PC-9 (cell line): ENCODE results near the gene MYB. TPM values are rescaled to one million over a fixed set of nuclear protein-coding genes. Genes with fewer than 3 reads are reported as not detected.

Experiments
- BruUV-seq: library from RNA; stranded (reverse); fragments of 400-500 nt; replicated peaks from 2 replicates; lab custom pipeline; 2021; lab: Mats Ljungman, UMichigan
- CTCF ChIA-PET: fragments of 300-600 bp; sonication (Branson Sonifier 250); formaldehyde crosslinking; loops from one replicate; lab custom pipeline; 2022; ENCODE audit warnings: antibody characterized with exemption; lab: Charles Lee
- POLR2A ChIA-PET: fragments of 300-600 bp; sonication (Branson Sonifier 250); formaldehyde crosslinking; loops from one replicate; lab custom pipeline; 2022; ENCODE audit warnings: antibody characterized with exemption; ENCODE audit not compliant: unreplicated experiment; lab: Charles Lee
- DNase-seq, 2 experiments: peaks; one replicate each; pipeline versions ENCODE4 v3.0.0 to v3.0.0-alpha.2; 2015 to 2022; ENCODE audit warnings: mixed read lengths in 1 of 2
- H2AFZ ChIP-seq: fragments of 200-600 bp; sonication (generic); 2 replicates; pipeline ENCODE4 v1.8.1; 2017; ENCODE audit warnings: antibody characterized with exemption
- H3F3A ChIP-seq: fragments of 200-600 bp; sonication (generic); 2 replicates; pipeline ENCODE4 v1.8.1; 2017; ENCODE audit warnings: antibody characterized with exemption, mild to moderate bottlenecking, low read depth; ENCODE audit not compliant: insufficient read depth
- H3K27ac ChIP-seq: fragments of 200-600 bp; sonication (generic); 2 replicates; pipeline ENCODE4 v1.6.1; 2016; ENCODE audit warnings: mixed run types
- H3K27me3 ChIP-seq: fragments of 200-600 bp; sonication (generic); 2 replicates; pipeline ENCODE4 v1.6.1; 2016; ENCODE audit warnings: low read depth, mixed run types; ENCODE audit not compliant: insufficient read depth
- H3K36me3 ChIP-seq: fragments of 200-600 bp; sonication (generic); 2 replicates; pipeline ENCODE4 v1.6.1; 2016; ENCODE audit warnings: low read depth, mixed run types
- H3K4me1 ChIP-seq: fragments of 200-600 bp; sonication (generic); replicated peaks from 2 replicates; pipeline ENCODE4 v1.6.1; 2016; ENCODE audit warnings: mixed run types; ENCODE audit not compliant: insufficient read depth
- H3K4me2 ChIP-seq: fragments of 200-600 bp; sonication (generic); 2 replicates; pipeline ENCODE4 v1.6.1; 2017; ENCODE audit warnings: mixed run types
- H3K4me3 ChIP-seq: fragments of 200-600 bp; sonication (generic); 2 replicates; pipeline ENCODE4 v1.6.1; 2016; ENCODE audit warnings: mixed run types
- H3K79me2 ChIP-seq: fragments of 200-600 bp; sonication (generic); 2 replicates; pipeline ENCODE4 v1.6.1; 2017; ENCODE audit warnings: low read depth, mixed run types
- H3K9me2 ChIP-seq: fragments of 200-600 bp; sonication (generic); 2 replicates; pipeline ENCODE4 v1.8.1; 2017; ENCODE audit warnings: mild to moderate bottlenecking; ENCODE audit not compliant: insufficient read depth
- H3K9me3 ChIP-seq: fragments of 200-600 bp; sonication (generic); 2 replicates; pipeline ENCODE4 v1.8.1; 2016; ENCODE audit warnings: low read depth; ENCODE audit not compliant: insufficient read depth
- H4K20me1 ChIP-seq: fragments of 200-600 bp; sonication (generic); 2 replicates; pipeline ENCODE4 v1.8.1; 2017; ENCODE audit not compliant: insufficient read depth
- EZH2 ChIP-seq: fragments of 200-600 bp; sonication (generic); IDR thresholded peaks from 2 replicates; pipeline ENCODE4 v1.8.0; 2017; ENCODE audit warnings: antibody characterized with exemption, low read depth
- intact Hi-C: fragments of 100-400 bp; cut with micrococcal nuclease; formaldehyde crosslinking; loops from one replicate; pipeline ENCODE4 v1.10.0; 2022; ENCODE audit not compliant: unreplicated experiment
- total RNA-seq: library from RNA; stranded (reverse); gene quantifications from 2 replicates; pipeline ENCODE4 v1.2.3, GENCODE V29; 2021
- TF ChIP-seq, protein P1 (sequence below): fragments of 200-600 bp; sonication (generic); conservative IDR thresholded peaks from 2 replicates; pipeline ENCODE4 v1.6.1; 2017; ENCODE audit warnings: mixed run types, antibody characterized with exemption, mild to moderate bottlenecking, moderate library complexity

MYB gene
- total RNA-seq, 1 experiment from 2014 or later, result 1.8 TPM

DNA sequence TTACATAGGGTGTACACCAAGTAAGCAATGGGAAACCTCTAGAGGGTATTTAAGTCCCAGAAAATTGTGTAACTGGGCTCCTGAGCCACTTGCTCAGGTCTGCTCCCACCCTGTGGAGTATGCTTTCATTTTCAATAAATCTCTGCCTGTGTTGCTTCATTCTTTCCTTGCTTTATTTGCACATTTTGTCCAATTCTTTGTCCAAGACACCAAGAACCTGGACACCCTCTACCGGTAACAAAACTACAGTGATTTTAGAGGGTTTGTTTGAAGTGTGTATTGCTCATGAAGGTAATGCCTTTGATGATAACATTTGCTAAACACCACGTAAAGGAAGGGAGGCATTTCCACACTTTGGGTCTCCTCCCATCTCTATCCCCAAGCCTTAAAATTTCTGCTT is 46.2 kb downstream of the MYB start:
- Histone ChIP-seq H3K9me2 (no peaks in the 10 kb centered on the region), H2AFZ (no peak overlapping the region), H3K27ac (no peak overlapping the region), H3K4me1 (no peaks in the 10 kb centered on the region), H3K36me3 (no peaks in the 10 kb centered on the region), H4K20me1 (no peaks in the 10 kb centered on the region), H3F3A (no peaks in the 10 kb centered on the region), H3K9me3 (no peaks in the 10 kb centered on the region), H3K27me3 (no peaks in the 10 kb centered on the region), H3K4me2 (no peak overlapping the region), H3K4me3 (no peak overlapping the region), H3K79me2 (no peaks in the 10 kb centered on the region)
- no peak for TF ChIP-seq EZH2
- TF ChIP-seq, protein P1, sequence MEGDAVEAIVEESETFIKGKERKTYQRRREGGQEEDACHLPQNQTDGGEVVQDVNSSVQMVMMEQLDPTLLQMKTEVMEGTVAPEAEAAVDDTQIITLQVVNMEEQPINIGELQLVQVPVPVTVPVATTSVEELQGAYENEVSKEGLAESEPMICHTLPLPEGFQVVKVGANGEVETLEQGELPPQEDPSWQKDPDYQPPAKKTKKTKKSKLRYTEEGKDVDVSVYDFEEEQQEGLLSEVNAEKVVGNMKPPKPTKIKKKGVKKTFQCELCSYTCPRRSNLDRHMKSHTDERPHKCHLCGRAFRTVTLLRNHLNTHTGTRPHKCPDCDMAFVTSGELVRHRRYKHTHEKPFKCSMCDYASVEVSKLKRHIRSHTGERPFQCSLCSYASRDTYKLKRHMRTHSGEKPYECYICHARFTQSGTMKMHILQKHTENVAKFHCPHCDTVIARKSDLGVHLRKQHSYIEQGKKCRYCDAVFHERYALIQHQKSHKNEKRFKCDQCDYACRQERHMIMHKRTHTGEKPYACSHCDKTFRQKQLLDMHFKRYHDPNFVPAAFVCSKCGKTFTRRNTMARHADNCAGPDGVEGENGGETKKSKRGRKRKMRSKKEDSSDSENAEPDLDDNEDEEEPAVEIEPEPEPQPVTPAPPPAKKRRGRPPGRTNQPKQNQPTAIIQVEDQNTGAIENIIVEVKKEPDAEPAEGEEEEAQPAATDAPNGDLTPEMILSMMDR, result no peak
- POLR2A ChIA-PET, result no interaction called here
- DNase-seq, result no peak
- intact Hi-C loops, result no loop called here
- BruUV-seq, result no TSS peak
- CTCF ChIA-PET, result no interaction called here

DNA sequence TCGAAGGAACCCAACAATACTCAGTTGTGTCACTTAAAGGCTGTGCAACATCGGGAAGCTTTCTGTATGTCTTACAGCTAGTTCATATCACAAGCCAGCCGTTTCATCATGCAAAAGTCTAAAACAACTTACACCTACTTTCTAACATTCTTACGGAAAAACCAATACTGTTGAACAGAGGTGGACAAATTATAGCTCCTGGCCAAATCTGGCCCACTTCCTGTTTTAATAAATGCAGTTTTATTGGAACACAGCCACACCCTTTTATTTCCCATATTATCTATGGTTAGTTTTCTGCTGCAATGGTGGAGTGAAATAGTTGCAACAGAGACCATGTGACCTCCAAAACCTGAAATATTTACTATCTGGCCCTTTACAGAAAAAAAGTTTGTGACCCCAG is 46.6 kb downstream of the MYB start:
- no peak overlapping the region for H3K27ac ChIP-seq
- CTCF ChIA-PET, result no interaction called here
- no peaks in the 10 kb centered on the region for H3K79me2 ChIP-seq
- H3K36me3 ChIP-seq, result no peaks in the 10 kb centered on the region
- no peak overlapping the region for H3K4me2 ChIP-seq
- no peaks in the 10 kb centered on the region for H3K27me3 ChIP-seq
- H3K4me1 ChIP-seq, result no peaks in the 10 kb centered on the region
- H3F3A ChIP-seq, result no peaks in the 10 kb centered on the region
- BruUV-seq, result no TSS peak
- intact Hi-C loops, result no loop called here
- POLR2A ChIA-PET, result no interaction called here
- H2AFZ ChIP-seq, result no peak overlapping the region
- no peak for DNase-seq
- no peaks in the 10 kb centered on the region for H4K20me1 ChIP-seq
- TF ChIP-seq EZH2, result no peak
- TF ChIP-seq, protein P1, result no peak
- no peaks in the 10 kb centered on the region for H3K9me3 ChIP-seq
- H3K4me3 ChIP-seq, result no peak overlapping the region
- no peaks in the 10 kb centered on the region for H3K9me2 ChIP-seq

DNA sequence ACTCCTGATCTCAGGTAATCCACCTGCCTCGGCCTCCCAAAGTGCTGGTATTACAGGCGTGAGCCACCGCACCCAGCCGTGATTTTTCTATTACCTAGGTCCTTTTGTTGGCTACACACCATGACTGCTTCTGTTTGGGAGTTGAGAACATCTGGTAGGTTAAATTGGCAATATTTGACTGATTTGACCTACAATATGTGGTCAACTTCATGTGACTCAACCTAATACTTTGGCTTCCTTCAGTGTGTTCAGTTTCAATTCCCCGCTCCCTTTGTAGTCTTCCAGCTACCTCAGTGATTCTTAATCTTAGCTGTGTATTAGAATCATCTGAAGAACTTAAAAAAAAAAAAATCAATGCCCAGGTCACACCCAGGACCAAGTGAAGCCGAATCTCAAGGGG is 47.4 kb downstream of the MYB start:
- BruUV-seq, result no TSS peak
- Histone ChIP-seq H3K36me3 (no peaks in the 10 kb centered on the region), H3K27ac (no peak overlapping the region), H2AFZ (no peak overlapping the region), H3K27me3 (no peaks in the 10 kb centered on the region), H3K4me1 (no peaks in the 10 kb centered on the region), H4K20me1 (no peaks in the 10 kb centered on the region), H3K4me2 (no peak overlapping the region), H3K4me3 (no peak overlapping the region), H3K79me2 (no peaks in the 10 kb centered on the region), H3F3A (no peaks in the 10 kb centered on the region), H3K9me2 (no peaks in the 10 kb centered on the region), H3K9me3 (no peaks in the 10 kb centered on the region)
- no peak for DNase-seq
- POLR2A ChIA-PET, result no interaction called here
- intact Hi-C loops, result no loop called here
- TF ChIP-seq, protein P1, result no peak
- TF ChIP-seq EZH2, result no peak
- CTCF ChIA-PET, result no interaction called here
